Neural progenitor cell (in vitro differentiated cells): Measurements from ENCODE around the gene PSMD13.
"Not testable (repeated sequence)": the region's sequence is repeated elsewhere in the genome, so short reads cannot be mapped to it uniquely, and the experiment has no call there.

Experiments used
- CTCF ChIP-seq: fragments of 200-600 bp; sonication (generic); IDR thresholded peaks from 2 replicates; pipeline ENCODE4 v1.5.1; 2017; ENCODE audit warnings: antibody characterized with exemption, mild to moderate bottlenecking
- EZH2phosphoT487 ChIP-seq: fragments of 200-600 bp; sonication (generic); IDR thresholded peaks from 2 replicates; pipeline ENCODE4 v1.6.1; 2017; ENCODE audit warnings: antibody characterized with exemption

GRCh38 chr11:189200-189783, 47.5 kb upstream of the PSMD13 start:
- TF ChIP-seq CTCF, EZH2phosphoT487: not testable (repeated sequence)
